H9 (cell line): ENCODE measurements around the gene MT2A. TPM values are rescaled to one million over a fixed set of nuclear protein-coding genes. Genes with fewer than 3 reads are reported as not detected.

Experiments
- DNase-seq: peaks from one replicate; pipeline ENCODE4 v3.0.0-alpha.2; 2017
- H2AFZ ChIP-seq: one replicate; pipeline ENCODE4 v1.6.1; 2013; ENCODE audit warnings: mild to moderate bottlenecking, low read length, control low read depth, moderate library complexity
- H2AK5ac ChIP-seq: 2 replicates; pipeline ENCODE4 v1.6.1; 2013; ENCODE audit warnings: low read length, control low read depth, mixed read lengths; ENCODE audit not compliant: insufficient read length
- H2BK120ac ChIP-seq: one replicate; pipeline ENCODE4 v1.6.1; 2013; ENCODE audit warnings: low read depth, mild to moderate bottlenecking, low read length, control low read depth, inconsistent platforms; ENCODE audit not compliant: poor library complexity, severe bottlenecking
- H2BK12ac ChIP-seq: 2 replicates; pipeline ENCODE4 v1.6.1; 2013; ENCODE audit warnings: low read length, control low read depth, mixed read lengths, low read depth; ENCODE audit not compliant: insufficient read length
- H2BK15ac ChIP-seq: 2 replicates; pipeline ENCODE4 v1.6.1; 2013; ENCODE audit warnings: low read depth, low read length, control low read depth
- H2BK20ac ChIP-seq: one replicate; pipeline ENCODE4 v1.6.1; 2013; ENCODE audit warnings: low read depth, mild to moderate bottlenecking, low read length, control low read depth, inconsistent platforms; ENCODE audit not compliant: poor library complexity, severe bottlenecking
- H2BK5ac ChIP-seq: 2 replicates; pipeline ENCODE4 v1.6.1; 2013; ENCODE audit warnings: low read length, control low read depth, mixed read lengths; ENCODE audit not compliant: insufficient read length
- H3K14ac ChIP-seq: 2 replicates; pipeline ENCODE4 v1.6.1; 2013; ENCODE audit warnings: low read length, control low read depth; ENCODE audit not compliant: insufficient read depth
- H3K18ac ChIP-seq: 2 replicates; pipeline ENCODE4 v1.6.1; 2013; ENCODE audit warnings: low read depth, mild to moderate bottlenecking, mixed read lengths, low read length, control low read depth; ENCODE audit not compliant: insufficient read length
- H3K23ac ChIP-seq: 2 replicates; pipeline ENCODE4 v1.6.1; 2013; ENCODE audit warnings: low read length, control low read depth, mixed read lengths, low read depth; ENCODE audit not compliant: insufficient read length
- H3K23me2 ChIP-seq: 2 replicates; pipeline ENCODE4 v1.6.1; 2013; ENCODE audit warnings: low read depth, mild to moderate bottlenecking, mixed read lengths, low read length, control low read depth; ENCODE audit not compliant: insufficient read length, poor library complexity, severe bottlenecking
- H3K27ac ChIP-seq: 2 replicates; pipeline ENCODE4 v1.5.1; 2013; ENCODE audit warnings: low read length, control low read depth, mixed read lengths, low read depth; ENCODE audit not compliant: insufficient read length
- H3K27me3 ChIP-seq: 2 replicates; pipeline ENCODE4 v1.6.1; 2013; ENCODE audit warnings: low read length, control low read depth, inconsistent platforms; ENCODE audit not compliant: insufficient read depth
- H3K4ac ChIP-seq: 2 replicates; pipeline ENCODE4 v1.6.1; 2013; ENCODE audit warnings: low read depth, mild to moderate bottlenecking, control low read depth, inconsistent platforms, low read length, moderate library complexity
- H3K4me1 ChIP-seq: 2 replicates; pipeline ENCODE4 v1.6.1; 2013; ENCODE audit warnings: low read length, control low read depth, inconsistent platforms; ENCODE audit not compliant: insufficient read depth
- H3K4me2 ChIP-seq: 2 replicates; pipeline ENCODE4 v1.6.1; 2013; ENCODE audit warnings: low read length, control low read depth, mixed read lengths; ENCODE audit not compliant: insufficient read length, insufficient read depth
- H3K56ac ChIP-seq: 2 replicates; pipeline ENCODE4 v1.6.1; 2013; ENCODE audit warnings: low read depth, mild to moderate bottlenecking, mixed read lengths, low read length, control low read depth; ENCODE audit not compliant: insufficient read length
- H3K79me1 ChIP-seq: 2 replicates; pipeline ENCODE4 v1.6.1; 2013; ENCODE audit warnings: low read depth, mild to moderate bottlenecking, moderate library complexity, low read length, control low read depth, inconsistent platforms; ENCODE audit not compliant: insufficient read depth, poor library complexity, severe bottlenecking
- H3K79me2 ChIP-seq: 2 replicates; pipeline ENCODE4 v1.6.1; 2013; ENCODE audit warnings: low read length, control low read depth, inconsistent platforms; ENCODE audit not compliant: insufficient read depth
- H3K9ac ChIP-seq: 2 replicates; pipeline ENCODE4 v1.6.1; 2013; ENCODE audit warnings: low read length, control low read depth, mixed read lengths; ENCODE audit not compliant: insufficient read length; ENCODE audit errors: extremely low read depth
- H3K9me3 ChIP-seq: one replicate; pipeline ENCODE4 v1.6.1; 2013; ENCODE audit warnings: low read depth, low read length, inconsistent platforms; ENCODE audit not compliant: control insufficient read depth
- H3T11ph ChIP-seq: one replicate; pipeline ENCODE4 v1.6.1; 2013; ENCODE audit warnings: mild to moderate bottlenecking, low read length, control low read depth, inconsistent platforms
- H4K20me1 ChIP-seq: one replicate; pipeline ENCODE4 v1.6.1; 2013; ENCODE audit not compliant: control insufficient read depth, insufficient read length, insufficient read depth
- H4K5ac ChIP-seq: 2 replicates; pipeline ENCODE4 v1.6.1; 2013; ENCODE audit warnings: low read depth, mild to moderate bottlenecking, mixed read lengths, low read length, control low read depth; ENCODE audit not compliant: insufficient read length
- H4K8ac ChIP-seq: replicated peaks from 2 replicates; pipeline ENCODE4 v1.6.1; 2013; ENCODE audit warnings: low read length, control low read depth, mixed read lengths, low read depth; ENCODE audit not compliant: insufficient read length
- H4K91ac ChIP-seq: 2 replicates; pipeline ENCODE4 v1.6.1; 2013; ENCODE audit warnings: low read depth, mild to moderate bottlenecking, moderate library complexity, mixed read lengths, low read length, control low read depth; ENCODE audit not compliant: insufficient read length
- H3K27ac Mint-ChIP-seq, 3 experiments: 2 replicates in 2 of 3; 3 replicates in 1 of 3; pipeline ENCODE4 v1.8.0; 2020 to 2021; ENCODE audit warnings: mixed read lengths in 3 of 3, mild to moderate bottlenecking in 1 of 3, moderate library complexity in 1 of 3
- H3K27me3 Mint-ChIP-seq: 2 replicates; pipeline ENCODE4 v1.8.0; 2021; ENCODE audit warnings: low read depth, mild to moderate bottlenecking, moderate library complexity, mixed read lengths
- H3K36me3 Mint-ChIP-seq, 3 experiments: 2 replicates in 2 of 3; 3 replicates in 1 of 3; pipeline ENCODE4 v1.8.0; 2020 to 2021; ENCODE audit warnings: low read depth in 3 of 3, mixed read lengths in 3 of 3; ENCODE audit not compliant: insufficient read depth in 1 of 3
- H3K4me1 Mint-ChIP-seq, 2 experiments: 2 replicates each; pipeline ENCODE4 v1.8.0; 2020; ENCODE audit warnings: mixed read lengths in 2 of 2
- H3K4me3 Mint-ChIP-seq, 2 experiments: 2 replicates in 1 of 2; 3 replicates in 1 of 2; pipeline ENCODE4 v1.8.0; 2020 to 2021; ENCODE audit warnings: mild to moderate bottlenecking in 2 of 2, mixed read lengths in 2 of 2, moderate library complexity in 1 of 2
- H3K9me3 Mint-ChIP-seq, 2 experiments: 2 replicates in 1 of 2; 3 replicates in 1 of 2; pipeline ENCODE4 v1.8.0; 2020; ENCODE audit warnings: mild to moderate bottlenecking in 2 of 2, mixed read lengths in 2 of 2, moderate library complexity in 1 of 2
- WGBS: extraction: QIAGEN DNeasy Blood & Tissue Kit; methylation state at CpG from one replicate; pipeline ENCODE4 v1.1.7; 2013; ENCODE audit warnings: missing lambda C conversion rate, low lambda C conversion rate, mixed read lengths; ENCODE audit not compliant: insufficient read length; ENCODE audit errors: extremely low coverage; 5-methylcytosine and 5-hydroxymethylcytosine counted together
- total RNA-seq: library from RNA; stranded (reverse); gene quantifications from 2 replicates; pipeline ENCODE4 v1.2.1, GENCODE V29; 2021
- TF ChIP-seq, protein P1 (sequence below): fragments of 200-600 bp; sonication (generic); conservative IDR thresholded peaks from 3 replicates; pipeline ENCODE4 v1.8.0; 2021; ENCODE audit warnings: antibody characterized with exemption, mild to moderate bottlenecking

MT2A gene
- total RNA-seq, 1 experiment from 2014 or later, result 63.1 TPM

- H3K4me1 Mint-ChIP-seq, result peaks cover 16 to 29% of the 10 kb centered on the region in 2 experiments
Measured at GRCh38 chr16:56645838-56646237, 37.5 kb downstream of the MT2A start.

More at GRCh38 chr16:56645838-56646237, 37.5 kb downstream of the MT2A start:
- Histone ChIP-seq H3K4me1 (no peaks in the 10 kb centered on the region), H3K9me3 (no peaks in the 10 kb centered on the region), H3K79me2 (no peaks in the 10 kb centered on the region), H4K5ac (no peak overlapping the region), H3K27ac (no peak overlapping the region), H2AK5ac (no peak overlapping the region), H3K56ac (no peak overlapping the region), H3K9ac (no peak overlapping the region), H2BK15ac (no peak overlapping the region), H2BK20ac (no peak overlapping the region), H3K23ac (no peak overlapping the region), H3K4ac (no peak overlapping the region), H4K91ac (no peak overlapping the region), H2BK120ac (no peak overlapping the region), H3K14ac (no peak overlapping the region), H3K23me2 (no peaks in the 10 kb centered on the region), H2AFZ (no peak overlapping the region), H3K79me1 (no peaks in the 10 kb centered on the region), H4K20me1 (no peaks in the 10 kb centered on the region), H3K18ac (no peak overlapping the region), H3K4me2 (no peak overlapping the region), H2BK5ac (no peak overlapping the region), H3T11ph (no peak overlapping the region), H3K27me3 (peaks cover 59% of the 10 kb centered on the region; the same call in 1 of the 2 replicates), H4K8ac (no peak overlapping the region), H2BK12ac (no peak overlapping the region)
- TF ChIP-seq, protein P1, sequence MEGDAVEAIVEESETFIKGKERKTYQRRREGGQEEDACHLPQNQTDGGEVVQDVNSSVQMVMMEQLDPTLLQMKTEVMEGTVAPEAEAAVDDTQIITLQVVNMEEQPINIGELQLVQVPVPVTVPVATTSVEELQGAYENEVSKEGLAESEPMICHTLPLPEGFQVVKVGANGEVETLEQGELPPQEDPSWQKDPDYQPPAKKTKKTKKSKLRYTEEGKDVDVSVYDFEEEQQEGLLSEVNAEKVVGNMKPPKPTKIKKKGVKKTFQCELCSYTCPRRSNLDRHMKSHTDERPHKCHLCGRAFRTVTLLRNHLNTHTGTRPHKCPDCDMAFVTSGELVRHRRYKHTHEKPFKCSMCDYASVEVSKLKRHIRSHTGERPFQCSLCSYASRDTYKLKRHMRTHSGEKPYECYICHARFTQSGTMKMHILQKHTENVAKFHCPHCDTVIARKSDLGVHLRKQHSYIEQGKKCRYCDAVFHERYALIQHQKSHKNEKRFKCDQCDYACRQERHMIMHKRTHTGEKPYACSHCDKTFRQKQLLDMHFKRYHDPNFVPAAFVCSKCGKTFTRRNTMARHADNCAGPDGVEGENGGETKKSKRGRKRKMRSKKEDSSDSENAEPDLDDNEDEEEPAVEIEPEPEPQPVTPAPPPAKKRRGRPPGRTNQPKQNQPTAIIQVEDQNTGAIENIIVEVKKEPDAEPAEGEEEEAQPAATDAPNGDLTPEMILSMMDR, result no peak
- no peaks in the 10 kb centered on the region for H3K36me3 Mint-ChIP-seq
- peaks cover 95% of the 10 kb centered on the region for H3K27me3 Mint-ChIP-seq
- no peak overlapping the region for H3K27ac Mint-ChIP-seq
- DNase-seq, result no peak
- no peaks in the 10 kb centered on the region; a peak in 1 of 5 replicates for H3K9me3 Mint-ChIP-seq
- WGBS, result no CpG with 5 or more reads among the region's 1 CpG
- H3K4me3 Mint-ChIP-seq, result no peak overlapping the region
